HEK293T (cell line): ENCODE data around the gene LMX1A.

Experiments
- ARNT ChIP-seq: fragments of 450-650 bp; IDR thresholded peaks from 2 replicates; pipeline ENCODE4 v1.6.1; 2017; ENCODE audit warnings: mild to moderate bottlenecking
- BHLHE40 ChIP-seq: fragments of 450-650 bp; IDR thresholded peaks from 2 replicates; pipeline ENCODE4 v1.6.1; 2016; ENCODE audit warnings: mild to moderate bottlenecking, moderate library complexity, borderline replicate concordance
- ELF4 ChIP-seq: fragments of 450-650 bp; IDR thresholded peaks from 2 replicates; pipeline ENCODE4 v1.6.1; 2017; ENCODE audit warnings: antibody characterized with exemption
- FOXA1 ChIP-seq: fragments of 450-650 bp; IDR thresholded peaks from 2 replicates; pipeline ENCODE4 v1.6.1; 2016; ENCODE audit warnings: mild to moderate bottlenecking
- FOXK2 ChIP-seq: fragments of 450-650 bp; IDR thresholded peaks from 2 replicates; pipeline ENCODE4 v1.6.1; 2016; ENCODE audit warnings: mild to moderate bottlenecking
- FOXM1 ChIP-seq: fragments of 450-650 bp; IDR thresholded peaks from 2 replicates; pipeline ENCODE4 v1.6.1; 2017; ENCODE audit warnings: mild to moderate bottlenecking, borderline replicate concordance
- HDGF ChIP-seq: fragments of 450-650 bp; IDR thresholded peaks from 2 replicates; pipeline ENCODE4 v1.6.1; 2017; ENCODE audit warnings: antibody characterized with exemption, borderline replicate concordance
- LEF1 ChIP-seq: fragments of 450-650 bp; IDR thresholded peaks from 2 replicates; pipeline ENCODE4 v1.6.1; 2017; ENCODE audit warnings: mild to moderate bottlenecking, borderline replicate concordance
- NFRKB ChIP-seq: fragments of 450-650 bp; IDR thresholded peaks from 2 replicates; pipeline ENCODE4 v1.6.1; 2016; ENCODE audit warnings: mild to moderate bottlenecking, moderate library complexity
- PKNOX1 ChIP-seq: fragments of 450-650 bp; IDR thresholded peaks from 2 replicates; pipeline ENCODE4 v1.6.1; 2016
- SP1 ChIP-seq: fragments of 450-650 bp; IDR thresholded peaks from 2 replicates; pipeline ENCODE4 v1.6.1; 2017
- SUZ12 ChIP-seq: fragments of 450-650 bp; IDR thresholded peaks from 2 replicates; pipeline ENCODE4 v1.6.1; 2016; ENCODE audit warnings: mild to moderate bottlenecking
- TARDBP ChIP-seq: fragments of 450-650 bp; IDR thresholded peaks from 2 replicates; pipeline ENCODE4 v1.6.1; 2016
- ZNF384 ChIP-seq: fragments of 450-650 bp; IDR thresholded peaks from 2 replicates; pipeline ENCODE4 v1.6.1; 2016

GRCh38 chr1:165342168-165342567 lies 14.3 kb downstream of the LMX1A start:
- TF ChIP-seq FOXK2 (no peak), SUZ12 (no peak), LEF1 (no peak), SP1 (no peak), BHLHE40 (no peak), HDGF (no peak), TARDBP (no peak), NFRKB (no peak), PKNOX1 (no peak), ELF4 (no peak), FOXA1 (no peak), ARNT (no peak), FOXM1 (no peak), ZNF384 (no peak)
